ENCODE data around the gene AK5. TPM values are rescaled to one million over a fixed set of nuclear protein-coding genes. Genes with fewer than 3 reads are reported as not detected.

AK5 gene
- total and polyA plus RNA-seq, 10 donors: 0.33 to 16.3 (median 1.2) TPM

GRCh38 chr1:77370583-77371306 is 88.9 kb downstream of the AK5 start:
- no peak overlapping the region for H3K4me3 ChIP-seq
- H3K4me1 ChIP-seq: no peaks in the 10 kb centered on the region
- no peaks in the 10 kb centered on the region for H3K27me3 ChIP-seq (replicated peaks in 1 of 7)
- no peak for DNase-seq
- no peak overlapping the region for H3K27ac ChIP-seq
- intact Hi-C loops (cut with DNase I; ENCODE audit: low total_unique reads): no loop called here
- no peaks in the 10 kb centered on the region for H3K9me3 ChIP-seq
- 75 to 93% (median 87%) methylated on average over 2 of the region's 2 CpGs for WGBS, 5 donors
- no peaks in the 10 kb centered on the region for H3K36me3 ChIP-seq
- no peak for TF ChIP-seq POLR2A (IDR thresholded peaks at IDR 0.05)
- no peak for TF ChIP-seq CTCF (IDR thresholded peaks at IDR 0.05 in 8 of 11, conservative IDR thresholded peaks at IDR 0.05 in 3 of 11)
- TF ChIP-seq POLR2AphosphoS5 (IDR thresholded peaks at IDR 0.05): no peak

GRCh38 chr1:77371396-77371795 is 89.6 kb downstream of the AK5 start:
- no peaks in the 10 kb centered on the region for H3K9me3 ChIP-seq
- H3K27ac ChIP-seq: no peak overlapping the region
- TF ChIP-seq POLR2A (IDR thresholded peaks at IDR 0.05) (no peak), POLR2AphosphoS5 (IDR thresholded peaks at IDR 0.05) (no peak), CTCF (IDR thresholded peaks at IDR 0.05 in 8 of 11, conservative IDR thresholded peaks at IDR 0.05 in 3 of 11) (no peak)
- H3K4me1 ChIP-seq: no peaks in the 10 kb centered on the region
- intact Hi-C loops (cut with DNase I; ENCODE audit: low total_unique reads): no loop called here
- 61 to 80% (median 65%) methylated on average over 1 of the region's 1 CpG for WGBS, 5 donors
- no peak overlapping the region for H3K4me3 ChIP-seq
- no peak for DNase-seq
- H3K27me3 ChIP-seq (replicated peaks in 1 of 7): no peaks in the 10 kb centered on the region
- no peaks in the 10 kb centered on the region for H3K36me3 ChIP-seq

GRCh38 chr1:77373702-77374101 is 91.9 kb downstream of the AK5 start:
- TF ChIP-seq POLR2AphosphoS5 (IDR thresholded peaks at IDR 0.05): no peak
- TF ChIP-seq CTCF (IDR thresholded peaks at IDR 0.05 in 8 of 11, conservative IDR thresholded peaks at IDR 0.05 in 3 of 11): no peak
- TF ChIP-seq POLR2A (IDR thresholded peaks at IDR 0.05): no peak

GRCh38 chr1:77375541-77375940 is 93.7 kb downstream of the AK5 start:
- no peak for TF ChIP-seq POLR2AphosphoS5 (IDR thresholded peaks at IDR 0.05)
- no peak for TF ChIP-seq CTCF (IDR thresholded peaks at IDR 0.05 in 8 of 11, conservative IDR thresholded peaks at IDR 0.05 in 3 of 11)
- TF ChIP-seq POLR2A (IDR thresholded peaks at IDR 0.05): no peak
- Histone ChIP-seq H3K9me3 (no peaks in the 10 kb centered on the region), H3K4me1 (no peaks in the 10 kb centered on the region), H3K36me3 (no peaks in the 10 kb centered on the region), H3K4me3 (no peak overlapping the region), H3K27ac (no peak overlapping the region), H3K27me3 (replicated peaks in 1 of 7) (no peaks in the 10 kb centered on the region)
- no peak for DNase-seq
- 60 to 72% (median 70%) methylated on average over 2 of the region's 2 CpGs for WGBS, 5 donors
- intact Hi-C loops (cut with DNase I; ENCODE audit: low total_unique reads): no loop called here

More at GRCh38 chr1:77373702-77374101, 91.9 kb downstream of the AK5 start:
- Histone ChIP-seq H3K36me3 (no peaks in the 10 kb centered on the region), H3K4me3 (no peak overlapping the region), H3K27me3 (replicated peaks in 1 of 7) (no peaks in the 10 kb centered on the region), H3K27ac (no peak overlapping the region), H3K4me1 (no peaks in the 10 kb centered on the region), H3K9me3 (no peaks in the 10 kb centered on the region)
- 91 to 97% (median 95%) methylated on average over 3 of the region's 3 CpGs for WGBS, 5 donors
- DNase-seq: no peak
- intact Hi-C loops (cut with DNase I; ENCODE audit: low total_unique reads): no loop called here
